ENCODE results near the gene SLC66A2.

- TF ChIP-seq CTCF (IDR thresholded peaks at IDR 0.05; ENCODE audit: low read length) (no peak), EZH2 (IDR thresholded peaks at IDR 0.05; ENCODE audit: borderline replicate concordance, low read length) (no peak)
These were observed 46.9 kb downstream of the SLC66A2 start for GRCh38 chr18:79904357-79905147.
